Measurements from ENCODE around the gene INSR.

DNA sequence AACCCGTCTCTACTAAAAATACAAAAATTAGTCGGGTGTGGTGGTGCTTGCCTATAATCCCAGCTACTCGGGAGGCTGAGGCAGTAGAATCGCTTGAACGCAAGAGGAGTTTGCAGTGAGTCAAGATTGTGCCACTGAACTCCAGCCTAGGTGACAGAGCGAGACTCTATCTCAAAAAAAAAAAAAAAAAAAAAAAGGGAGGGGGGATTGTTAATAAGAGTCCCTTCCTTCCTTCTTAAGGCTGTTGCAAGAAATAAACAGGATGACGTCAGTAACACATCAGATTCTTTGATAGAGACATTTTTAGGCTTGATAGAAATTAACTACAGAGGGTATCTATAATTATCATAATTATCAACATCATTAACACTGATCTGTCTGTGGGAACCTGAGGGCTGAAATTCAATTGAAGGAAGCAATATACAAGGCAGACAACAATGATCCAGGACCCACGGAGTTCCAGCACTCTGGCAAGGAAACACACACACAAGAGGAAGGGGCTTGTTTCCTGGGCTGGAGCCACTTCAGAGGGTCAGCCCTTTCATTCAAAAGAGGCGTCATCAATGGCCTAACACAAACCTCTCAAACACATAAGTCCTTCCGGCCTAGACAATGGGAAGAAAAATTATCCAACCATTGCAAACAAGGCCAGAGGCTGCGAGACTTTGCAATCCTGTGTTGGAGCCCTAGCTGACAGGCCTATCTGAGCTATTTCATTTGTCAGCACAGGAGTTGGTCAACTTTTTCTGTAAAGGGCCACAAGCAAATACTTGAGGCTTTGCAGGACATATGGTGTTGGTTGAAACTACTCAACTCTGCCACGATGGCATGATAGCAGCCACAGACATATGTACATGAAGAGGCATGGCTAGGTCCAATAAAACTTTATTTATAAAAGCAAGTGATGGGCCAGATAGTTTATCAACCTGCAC is 105.2 kb downstream of the INSR start:
- TF ChIP-seq, protein P1, sequence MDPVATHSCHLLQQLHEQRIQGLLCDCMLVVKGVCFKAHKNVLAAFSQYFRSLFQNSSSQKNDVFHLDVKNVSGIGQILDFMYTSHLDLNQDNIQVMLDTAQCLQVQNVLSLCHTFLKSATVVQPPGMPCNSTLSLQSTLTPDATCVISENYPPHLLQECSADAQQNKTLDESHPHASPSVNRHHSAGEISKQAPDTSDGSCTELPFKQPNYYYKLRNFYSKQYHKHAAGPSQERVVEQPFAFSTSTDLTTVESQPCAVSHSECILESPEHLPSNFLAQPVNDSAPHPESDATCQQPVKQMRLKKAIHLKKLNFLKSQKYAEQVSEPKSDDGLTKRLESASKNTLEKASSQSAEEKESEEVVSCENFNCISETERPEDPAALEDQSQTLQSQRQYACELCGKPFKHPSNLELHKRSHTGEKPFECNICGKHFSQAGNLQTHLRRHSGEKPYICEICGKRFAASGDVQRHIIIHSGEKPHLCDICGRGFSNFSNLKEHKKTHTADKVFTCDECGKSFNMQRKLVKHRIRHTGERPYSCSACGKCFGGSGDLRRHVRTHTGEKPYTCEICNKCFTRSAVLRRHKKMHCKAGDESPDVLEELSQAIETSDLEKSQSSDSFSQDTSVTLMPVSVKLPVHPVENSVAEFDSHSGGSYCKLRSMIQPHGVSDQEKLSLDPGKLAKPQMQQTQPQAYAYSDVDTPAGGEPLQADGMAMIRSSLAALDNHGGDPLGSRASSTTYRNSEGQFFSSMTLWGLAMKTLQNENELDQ (tag by site-specific recombination; IDR thresholded peaks at IDR 0.05; ENCODE audit: low read depth) = no peak
- TF ChIP-seq ZNF24 (tag by site-specific recombination; IDR thresholded peaks at IDR 0.05) = no peak
- TF ChIP-seq, protein P2, sequence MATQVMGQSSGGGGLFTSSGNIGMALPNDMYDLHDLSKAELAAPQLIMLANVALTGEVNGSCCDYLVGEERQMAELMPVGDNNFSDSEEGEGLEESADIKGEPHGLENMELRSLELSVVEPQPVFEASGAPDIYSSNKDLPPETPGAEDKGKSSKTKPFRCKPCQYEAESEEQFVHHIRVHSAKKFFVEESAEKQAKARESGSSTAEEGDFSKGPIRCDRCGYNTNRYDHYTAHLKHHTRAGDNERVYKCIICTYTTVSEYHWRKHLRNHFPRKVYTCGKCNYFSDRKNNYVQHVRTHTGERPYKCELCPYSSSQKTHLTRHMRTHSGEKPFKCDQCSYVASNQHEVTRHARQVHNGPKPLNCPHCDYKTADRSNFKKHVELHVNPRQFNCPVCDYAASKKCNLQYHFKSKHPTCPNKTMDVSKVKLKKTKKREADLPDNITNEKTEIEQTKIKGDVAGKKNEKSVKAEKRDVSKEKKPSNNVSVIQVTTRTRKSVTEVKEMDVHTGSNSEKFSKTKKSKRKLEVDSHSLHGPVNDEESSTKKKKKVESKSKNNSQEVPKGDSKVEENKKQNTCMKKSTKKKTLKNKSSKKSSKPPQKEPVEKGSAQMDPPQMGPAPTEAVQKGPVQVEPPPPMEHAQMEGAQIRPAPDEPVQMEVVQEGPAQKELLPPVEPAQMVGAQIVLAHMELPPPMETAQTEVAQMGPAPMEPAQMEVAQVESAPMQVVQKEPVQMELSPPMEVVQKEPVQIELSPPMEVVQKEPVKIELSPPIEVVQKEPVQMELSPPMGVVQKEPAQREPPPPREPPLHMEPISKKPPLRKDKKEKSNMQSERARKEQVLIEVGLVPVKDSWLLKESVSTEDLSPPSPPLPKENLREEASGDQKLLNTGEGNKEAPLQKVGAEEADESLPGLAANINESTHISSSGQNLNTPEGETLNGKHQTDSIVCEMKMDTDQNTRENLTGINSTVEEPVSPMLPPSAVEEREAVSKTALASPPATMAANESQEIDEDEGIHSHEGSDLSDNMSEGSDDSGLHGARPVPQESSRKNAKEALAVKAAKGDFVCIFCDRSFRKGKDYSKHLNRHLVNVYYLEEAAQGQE (tag by site-specific recombination; IDR thresholded peaks at IDR 0.05) = no peak
- TF ChIP-seq, protein P3, sequence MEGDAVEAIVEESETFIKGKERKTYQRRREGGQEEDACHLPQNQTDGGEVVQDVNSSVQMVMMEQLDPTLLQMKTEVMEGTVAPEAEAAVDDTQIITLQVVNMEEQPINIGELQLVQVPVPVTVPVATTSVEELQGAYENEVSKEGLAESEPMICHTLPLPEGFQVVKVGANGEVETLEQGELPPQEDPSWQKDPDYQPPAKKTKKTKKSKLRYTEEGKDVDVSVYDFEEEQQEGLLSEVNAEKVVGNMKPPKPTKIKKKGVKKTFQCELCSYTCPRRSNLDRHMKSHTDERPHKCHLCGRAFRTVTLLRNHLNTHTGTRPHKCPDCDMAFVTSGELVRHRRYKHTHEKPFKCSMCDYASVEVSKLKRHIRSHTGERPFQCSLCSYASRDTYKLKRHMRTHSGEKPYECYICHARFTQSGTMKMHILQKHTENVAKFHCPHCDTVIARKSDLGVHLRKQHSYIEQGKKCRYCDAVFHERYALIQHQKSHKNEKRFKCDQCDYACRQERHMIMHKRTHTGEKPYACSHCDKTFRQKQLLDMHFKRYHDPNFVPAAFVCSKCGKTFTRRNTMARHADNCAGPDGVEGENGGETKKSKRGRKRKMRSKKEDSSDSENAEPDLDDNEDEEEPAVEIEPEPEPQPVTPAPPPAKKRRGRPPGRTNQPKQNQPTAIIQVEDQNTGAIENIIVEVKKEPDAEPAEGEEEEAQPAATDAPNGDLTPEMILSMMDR (tag by site-specific recombination; IDR thresholded peaks at IDR 0.05) = no peak
- TF ChIP-seq, protein P4, sequence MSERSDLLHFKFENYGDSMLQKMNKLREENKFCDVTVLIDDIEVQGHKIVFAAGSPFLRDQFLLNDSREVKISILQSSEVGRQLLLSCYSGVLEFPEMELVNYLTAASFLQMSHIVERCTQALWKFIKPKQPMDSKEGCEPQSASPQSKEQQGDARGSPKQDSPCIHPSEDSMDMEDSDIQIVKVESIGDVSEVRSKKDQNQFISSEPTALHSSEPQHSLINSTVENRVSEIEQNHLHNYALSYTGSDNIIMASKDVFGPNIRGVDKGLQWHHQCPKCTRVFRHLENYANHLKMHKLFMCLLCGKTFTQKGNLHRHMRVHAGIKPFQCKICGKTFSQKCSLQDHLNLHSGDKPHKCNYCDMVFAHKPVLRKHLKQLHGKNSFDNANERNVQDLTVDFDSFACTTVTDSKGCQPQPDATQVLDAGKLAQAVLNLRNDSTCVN (tag by site-specific recombination; optimal IDR thresholded peaks at IDR 0.05) = no peak
